ENCODE results near the gene ADRA1B. TPM values are rescaled to one million over a fixed set of nuclear protein-coding genes. Genes with fewer than 3 reads are reported as not detected.

Gene ADRA1B
- polyA plus RNA-seq, 3 donors, result not detected

DNA sequence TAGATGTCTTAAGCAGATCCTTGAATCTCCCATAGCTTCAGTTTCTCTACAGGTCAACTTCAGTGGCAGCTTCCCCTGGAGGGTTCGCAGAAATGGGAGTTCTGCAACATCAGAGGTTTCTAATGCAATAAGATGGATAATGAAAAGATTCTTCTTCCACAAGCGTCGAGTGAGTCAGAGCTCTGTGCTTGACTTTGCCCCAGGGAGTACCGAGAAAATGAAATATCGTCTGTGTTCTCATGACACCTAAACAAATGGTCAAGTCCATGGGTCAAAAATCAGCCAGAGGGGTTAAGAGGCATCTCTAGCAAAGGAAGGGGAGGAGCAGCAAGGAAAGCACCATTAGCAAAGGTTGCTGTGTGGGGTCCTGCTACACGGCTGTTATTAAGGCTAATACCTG, 3.2 kb upstream of the ADRA1B start:
- Mint-ChIP-seq H3K4me3 (no peak overlapping the region), H3K4me1 (peaks cover 11% of the 10 kb centered on the region), H3K27me3 (ENCODE audit: low read depth in 3 of 3) (peaks cover 33 to 53% (median 38%) of the 10 kb centered on the region in 3 donors), H3K9me3 (peaks cover 0 to 6% (median 0%) of the 10 kb centered on the region in 7 donors), H3K27ac (no peak overlapping the region), H3K36me3 (peaks cover 0 to 2% of the 10 kb centered on the region in 2 donors)
- Histone ChIP-seq H3K4me2 (replicated peaks; ENCODE audit: extremely low read depth, low read length, poor library complexity, severe bottlenecking) (no peak overlapping the region), H3K4me3 (replicated peaks in 1 of 3; ENCODE audit: low read depth in 2 of 3, low read length in 3 of 3) (no peak overlapping the region), H3K4me1 (ENCODE audit: control insufficient read depth in 1 of 2, insufficient read depth in 2 of 2, low read length in 2 of 2) (peaks cover 3 to 10% of the 10 kb centered on the region in 2 donors), H3K36me3 (replicated peaks in 1 of 2; ENCODE audit: control insufficient read depth in 1 of 2, insufficient read depth in 2 of 2, low read length in 2 of 2) (no peaks in the 10 kb centered on the region), H3K9ac (ENCODE audit: insufficient read depth, low read length, poor library complexity, severe bottlenecking) (no peak overlapping the region), H2AFZ (ENCODE audit: insufficient read depth, low read depth, low read length, poor library complexity, severe bottlenecking) (no peak overlapping the region), H3K79me2 (ENCODE audit: insufficient read depth, low read length) (no peaks in the 10 kb centered on the region), H3K27me3 (ENCODE audit: control insufficient read depth in 2 of 2, insufficient read depth in 2 of 2, low read length in 2 of 2) (peaks cover 35 to 47% of the 10 kb centered on the region in 2 donors), H3K9me3 (replicated peaks in 1 of 2; ENCODE audit: control insufficient read depth in 1 of 2, insufficient read depth in 1 of 2, low read length in 2 of 2) (no peaks in the 10 kb centered on the region), H4K20me1 (ENCODE audit: insufficient read depth, low read length) (no peaks in the 10 kb centered on the region), H3K27ac (ENCODE audit: low read depth in 1 of 2, low read length in 2 of 2) (no peak overlapping the region)
- TF ChIP-seq, protein P1, sequence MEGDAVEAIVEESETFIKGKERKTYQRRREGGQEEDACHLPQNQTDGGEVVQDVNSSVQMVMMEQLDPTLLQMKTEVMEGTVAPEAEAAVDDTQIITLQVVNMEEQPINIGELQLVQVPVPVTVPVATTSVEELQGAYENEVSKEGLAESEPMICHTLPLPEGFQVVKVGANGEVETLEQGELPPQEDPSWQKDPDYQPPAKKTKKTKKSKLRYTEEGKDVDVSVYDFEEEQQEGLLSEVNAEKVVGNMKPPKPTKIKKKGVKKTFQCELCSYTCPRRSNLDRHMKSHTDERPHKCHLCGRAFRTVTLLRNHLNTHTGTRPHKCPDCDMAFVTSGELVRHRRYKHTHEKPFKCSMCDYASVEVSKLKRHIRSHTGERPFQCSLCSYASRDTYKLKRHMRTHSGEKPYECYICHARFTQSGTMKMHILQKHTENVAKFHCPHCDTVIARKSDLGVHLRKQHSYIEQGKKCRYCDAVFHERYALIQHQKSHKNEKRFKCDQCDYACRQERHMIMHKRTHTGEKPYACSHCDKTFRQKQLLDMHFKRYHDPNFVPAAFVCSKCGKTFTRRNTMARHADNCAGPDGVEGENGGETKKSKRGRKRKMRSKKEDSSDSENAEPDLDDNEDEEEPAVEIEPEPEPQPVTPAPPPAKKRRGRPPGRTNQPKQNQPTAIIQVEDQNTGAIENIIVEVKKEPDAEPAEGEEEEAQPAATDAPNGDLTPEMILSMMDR (IDR thresholded peaks at IDR 0.05), result no peak
- no peak for DNase-seq
- intact Hi-C loops (cut with micrococcal nuclease), result no loop called here
- WGBS (ENCODE audit: insufficient coverage), result no CpG with 5 or more reads among the region's 6 CpGs

DNA sequence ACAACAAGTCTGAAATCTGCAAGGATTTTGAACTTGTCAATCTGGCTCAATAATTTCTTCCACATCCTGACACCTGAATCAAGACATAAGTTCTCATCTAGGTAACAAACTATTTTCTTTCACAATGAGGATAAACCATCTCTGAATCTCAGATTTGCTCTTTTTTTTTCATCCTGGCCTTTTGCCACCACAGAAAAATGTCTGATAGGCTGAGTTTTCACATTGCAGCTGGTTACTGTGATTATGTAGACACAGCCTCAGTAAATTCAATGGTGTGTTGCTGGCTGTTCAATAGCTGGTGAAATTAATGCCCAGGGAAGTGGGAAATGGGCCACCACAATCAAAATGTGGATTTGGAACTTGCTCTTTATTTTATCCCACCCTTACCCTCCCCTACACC, 2.8 kb upstream of the ADRA1B start:
- Histone ChIP-seq H3K9me3 (replicated peaks in 1 of 2; ENCODE audit: control insufficient read depth in 1 of 2, insufficient read depth in 1 of 2, low read length in 2 of 2) (no peaks in the 10 kb centered on the region), H3K79me2 (ENCODE audit: insufficient read depth, low read length) (no peaks in the 10 kb centered on the region), H3K36me3 (replicated peaks in 1 of 2; ENCODE audit: control insufficient read depth in 1 of 2, insufficient read depth in 2 of 2, low read length in 2 of 2) (no peaks in the 10 kb centered on the region), H3K27me3 (ENCODE audit: control insufficient read depth in 2 of 2, insufficient read depth in 2 of 2, low read length in 2 of 2) (peaks cover 35 to 50% of the 10 kb centered on the region in 2 donors), H2AFZ (ENCODE audit: insufficient read depth, low read depth, low read length, poor library complexity, severe bottlenecking) (no peak overlapping the region), H3K4me3 (replicated peaks in 1 of 3; ENCODE audit: low read depth in 2 of 3, low read length in 3 of 3) (no peak overlapping the region), H3K27ac (ENCODE audit: low read depth in 1 of 2, low read length in 2 of 2) (no peak overlapping the region), H4K20me1 (ENCODE audit: insufficient read depth, low read length) (no peaks in the 10 kb centered on the region), H3K9ac (ENCODE audit: insufficient read depth, low read length, poor library complexity, severe bottlenecking) (no peak overlapping the region), H3K4me2 (replicated peaks; ENCODE audit: extremely low read depth, low read length, poor library complexity, severe bottlenecking) (no peak overlapping the region), H3K4me1 (ENCODE audit: control insufficient read depth in 1 of 2, insufficient read depth in 2 of 2, low read length in 2 of 2) (peaks cover 3 to 10% of the 10 kb centered on the region in 2 donors)
- Mint-ChIP-seq H3K36me3 (peaks cover 0 to 2% of the 10 kb centered on the region in 2 donors), H3K27me3 (ENCODE audit: low read depth in 3 of 3) (peaks cover 36 to 57% (median 41%) of the 10 kb centered on the region in 3 donors), H3K4me1 (peaks cover 9% of the 10 kb centered on the region), H3K9me3 (peaks cover 0 to 6% (median 0%) of the 10 kb centered on the region in 7 donors), H3K4me3 (no peak overlapping the region), H3K27ac (no peak overlapping the region)
- intact Hi-C loops (cut with micrococcal nuclease), result no loop called here
- TF ChIP-seq, protein P1 (IDR thresholded peaks at IDR 0.05), result no peak
- no peak for DNase-seq
